Mesendoderm (in vitro differentiated cells): ENCODE measurements around the gene GPR160.

ENCODE experiments used
- DNase-seq: peaks from one replicate; pipeline ENCODE4 v3.0.0; 2013
- H2AK5ac ChIP-seq: 2 replicates; pipeline ENCODE4 v1.6.1; 2013; ENCODE audit warnings: low read length, inconsistent platforms
- H2BK120ac ChIP-seq: 2 replicates; pipeline ENCODE4 v1.6.1; 2013; ENCODE audit warnings: low read depth, mild to moderate bottlenecking, low read length, moderate library complexity, mixed read lengths
- H2BK15ac ChIP-seq: replicated peaks from 2 replicates; pipeline ENCODE4 v1.6.1; 2013; ENCODE audit warnings: low read depth, mild to moderate bottlenecking, moderate library complexity
- H2BK5ac ChIP-seq: 2 replicates; pipeline ENCODE4 v1.6.1; 2013; ENCODE audit warnings: low read length, inconsistent platforms
- H3K18ac ChIP-seq: 2 replicates; pipeline ENCODE4 v1.6.1; 2013; ENCODE audit warnings: mild to moderate bottlenecking, low read length, mixed read lengths
- H3K23ac ChIP-seq: one replicate; pipeline ENCODE4 v1.6.1; 2013; ENCODE audit warnings: low read length
- H3K27ac ChIP-seq: 2 replicates; pipeline ENCODE4 v1.5.1; 2013; ENCODE audit warnings: low read depth, mild to moderate bottlenecking, inconsistent platforms, low read length, moderate library complexity
- H3K27me3 ChIP-seq: 2 replicates; pipeline ENCODE4 v1.6.1; 2013; ENCODE audit warnings: low read length, control low read depth, mild to moderate bottlenecking, inconsistent platforms; ENCODE audit not compliant: insufficient read depth, poor library complexity
- H3K36me3 ChIP-seq: 2 replicates; pipeline ENCODE4 v1.6.1; 2013; ENCODE audit warnings: low read length, inconsistent platforms; ENCODE audit not compliant: control insufficient read depth, insufficient read depth
- H3K4ac ChIP-seq: one replicate; pipeline ENCODE4 v1.6.1; 2013; ENCODE audit warnings: low read depth, mild to moderate bottlenecking, low read length, moderate library complexity
- H3K4me1 ChIP-seq: 2 replicates; pipeline ENCODE4 v1.6.1; 2013; ENCODE audit warnings: low read depth, low read length, inconsistent platforms; ENCODE audit not compliant: control insufficient read depth
- H3K4me2 ChIP-seq: 2 replicates; pipeline ENCODE4 v1.6.1; 2013; ENCODE audit warnings: low read length
- H3K4me3 ChIP-seq: 2 replicates; pipeline ENCODE4 v1.5.1; 2013; ENCODE audit warnings: mild to moderate bottlenecking, low read length
- H3K56ac ChIP-seq: one replicate; pipeline ENCODE4 v1.6.1; 2013; ENCODE audit warnings: low read length
- H3K79me1 ChIP-seq: 2 replicates; pipeline ENCODE4 v1.6.1; 2013; ENCODE audit warnings: low read length, inconsistent platforms
- H3K79me2 ChIP-seq: 2 replicates; pipeline ENCODE4 v1.6.1; 2013; ENCODE audit warnings: mild to moderate bottlenecking, low read length; ENCODE audit not compliant: control insufficient read depth, insufficient read depth
- H3K9ac ChIP-seq: 2 replicates; pipeline ENCODE4 v1.6.1; 2013; ENCODE audit warnings: low read length, inconsistent platforms
- H4K5ac ChIP-seq: one replicate; pipeline ENCODE4 v1.6.1; 2013; ENCODE audit warnings: low read length
- H4K8ac ChIP-seq: one replicate; pipeline ENCODE4 v1.6.1; 2013; ENCODE audit warnings: low read depth, mild to moderate bottlenecking, control low read depth, low read length, moderate library complexity
- WGBS: extraction: QIAGEN DNeasy Blood & Tissue Kit; methylation state at CpG from one replicate; pipeline ENCODE4 v1.1.7; 2013; ENCODE audit warnings: low lambda C conversion rate, missing lambda C conversion rate; ENCODE audit not compliant: insufficient coverage; ENCODE audit errors: extremely low coverage; 5-methylcytosine and 5-hydroxymethylcytosine counted together

GPR160 gene

DNA sequence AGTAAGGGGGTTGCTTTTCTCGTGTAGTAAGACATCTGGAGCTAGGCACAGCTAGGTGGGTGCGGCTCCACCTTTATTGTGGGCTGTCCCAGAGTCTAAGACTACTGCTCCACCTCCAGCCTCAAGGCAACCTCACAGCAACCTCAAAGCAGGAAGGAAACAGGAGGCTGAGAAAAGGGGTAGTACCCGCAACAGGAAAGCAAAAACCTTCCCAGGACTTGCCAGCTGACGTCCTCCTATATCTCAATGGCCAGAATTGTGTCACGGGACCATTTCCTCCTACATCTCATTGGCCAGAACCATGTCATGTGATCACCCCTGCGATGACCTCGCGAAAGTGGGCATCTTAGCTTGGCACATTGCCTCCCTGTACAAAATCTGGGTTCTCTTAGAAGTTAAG is 4.3 kb upstream of the GPR160 start:
- Histone ChIP-seq H2BK15ac (no peak overlapping the region), H3K4me3 (no peak overlapping the region), H4K5ac (no peak overlapping the region), H3K36me3 (no peaks in the 10 kb centered on the region), H3K23ac (no peak overlapping the region), H2BK120ac (no peak overlapping the region), H3K4ac (no peak overlapping the region), H3K9ac (no peak overlapping the region), H2AK5ac (no peak overlapping the region), H3K56ac (no peak overlapping the region), H2BK5ac (no peak overlapping the region), H3K27me3 (no peaks in the 10 kb centered on the region), H3K4me1 (peaks cover 3% of the 10 kb centered on the region), H3K79me1 (no peaks in the 10 kb centered on the region), H3K27ac (no peak overlapping the region), H4K8ac (no peak overlapping the region), H3K18ac (no peak overlapping the region), H3K79me2 (no peaks in the 10 kb centered on the region), H3K4me2 (no peak overlapping the region)
- peak; percentile 52 for DNase-seq
- no CpG with 5 or more reads among the region's 8 CpGs for WGBS

DNA sequence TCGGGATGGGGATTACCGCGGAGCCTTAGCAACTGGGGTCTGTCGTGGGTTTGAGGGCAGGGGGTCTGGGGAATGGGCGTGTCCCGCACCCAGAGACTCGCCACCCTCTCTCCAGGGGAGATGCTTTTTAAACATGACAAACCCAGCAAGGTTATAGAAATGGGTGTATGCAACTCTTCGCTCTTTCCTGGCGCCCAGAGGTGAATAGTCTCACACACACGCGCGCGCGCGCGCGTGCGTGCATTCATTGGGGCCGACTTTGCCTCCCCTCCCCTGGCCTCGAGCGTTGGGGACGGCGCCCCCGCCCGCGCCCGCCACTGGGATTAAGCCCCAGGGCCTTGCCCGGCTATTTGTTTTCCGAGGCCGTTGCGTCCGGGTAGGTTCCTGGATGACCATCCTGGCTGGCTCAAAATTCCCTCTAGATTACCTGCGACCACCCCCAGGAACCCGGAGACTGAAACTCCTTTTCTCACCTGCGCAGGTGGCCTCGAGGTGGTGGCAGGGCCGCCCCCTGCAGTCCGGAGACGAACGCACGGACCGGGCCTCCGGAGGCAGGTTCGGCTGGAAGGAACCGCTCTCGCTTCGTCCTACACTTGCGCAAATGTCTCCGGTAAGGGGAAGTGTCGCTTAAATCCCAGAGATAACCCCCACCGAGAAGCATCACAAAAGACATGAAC is 777 bp downstream of the GPR160 start:
- Histone ChIP-seq H4K8ac (no peak overlapping the region), H2BK5ac (no peak overlapping the region), H3K36me3 (no peaks in the 10 kb centered on the region), H3K18ac (no peak overlapping the region), H4K5ac (no peak overlapping the region), H3K4me3 (peak overlapping the region; percentile 34), H2AK5ac (no peak overlapping the region), H3K27me3 (no peaks in the 10 kb centered on the region), H3K79me1 (no peaks in the 10 kb centered on the region), H3K23ac (no peak overlapping the region), H3K56ac (peak overlapping the region; percentile 64), H2BK120ac (no peak overlapping the region), H3K27ac (no peak overlapping the region), H2BK15ac (no peak overlapping the region), H3K79me2 (no peaks in the 10 kb centered on the region), H3K4me1 (no peaks in the 10 kb centered on the region), H3K4me2 (peak overlapping the region; percentile 90), H3K9ac (no peak overlapping the region), H3K4ac (no peak overlapping the region)
- DNase-seq = peak; percentile 61
- WGBS = no CpG with 5 or more reads among the region's 51 CpGs

DNA sequence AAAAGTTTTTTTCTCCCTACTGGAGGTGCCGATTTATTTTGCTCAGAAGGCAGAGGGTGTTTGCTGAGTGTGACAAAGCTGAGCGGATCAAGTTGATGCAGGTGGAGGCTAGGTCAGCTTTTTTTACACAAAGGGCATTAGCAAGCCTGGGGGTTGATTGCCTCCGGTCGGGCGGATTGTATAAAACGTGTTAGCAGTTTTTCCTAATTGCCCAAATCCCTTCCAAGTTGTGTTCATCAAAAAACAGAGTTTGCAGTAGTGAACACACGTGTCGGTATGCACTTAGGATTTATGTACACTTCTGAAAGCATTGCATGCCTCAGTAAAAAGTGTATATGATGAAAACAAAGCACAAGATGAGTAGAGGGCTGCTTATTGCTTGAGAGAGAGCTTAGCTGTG is 2.6 kb downstream of the GPR160 start:
- Histone ChIP-seq H4K8ac (no peak overlapping the region), H3K27ac (no peak overlapping the region), H3K4ac (no peak overlapping the region), H2AK5ac (no peak overlapping the region), H3K18ac (no peak overlapping the region), H3K36me3 (no peaks in the 10 kb centered on the region), H3K4me1 (no peaks in the 10 kb centered on the region), H3K9ac (no peak overlapping the region), H3K4me2 (no peak overlapping the region), H3K4me3 (no peak overlapping the region), H3K79me1 (no peaks in the 10 kb centered on the region), H2BK15ac (no peak overlapping the region), H3K56ac (no peak overlapping the region), H3K79me2 (no peaks in the 10 kb centered on the region), H2BK5ac (no peak overlapping the region), H4K5ac (no peak overlapping the region), H3K27me3 (no peaks in the 10 kb centered on the region), H3K23ac (no peak overlapping the region), H2BK120ac (no peak overlapping the region)
- no CpG with 5 or more reads among the region's 8 CpGs for WGBS
- no peak for DNase-seq

GRCh38 chr3:170043506-170043905 is 5.7 kb downstream of the GPR160 start:
- H2BK5ac ChIP-seq = no peak overlapping the region
- WGBS = no CpG with 5 or more reads among the region's 7 CpGs
- H3K23ac ChIP-seq = no peak overlapping the region
- no peak overlapping the region for H3K18ac ChIP-seq
- no peak overlapping the region for H4K8ac ChIP-seq
- H3K4ac ChIP-seq = no peak overlapping the region
- no peak overlapping the region for H2AK5ac ChIP-seq
- H3K79me2 ChIP-seq = no peaks in the 10 kb centered on the region
- no peak overlapping the region for H2BK15ac ChIP-seq
- H3K79me1 ChIP-seq = no peaks in the 10 kb centered on the region
- no peak overlapping the region for H3K4me3 ChIP-seq
- no peak overlapping the region for H3K4me2 ChIP-seq
- no peak overlapping the region for H2BK120ac ChIP-seq
- no peak overlapping the region for H4K5ac ChIP-seq
- no peaks in the 10 kb centered on the region for H3K4me1 ChIP-seq
- H3K36me3 ChIP-seq = no peaks in the 10 kb centered on the region
- H3K56ac ChIP-seq = no peak overlapping the region
- no peak overlapping the region for H3K9ac ChIP-seq
- no peak overlapping the region for H3K27ac ChIP-seq
- no peak for DNase-seq
- no peaks in the 10 kb centered on the region for H3K27me3 ChIP-seq

DNA sequence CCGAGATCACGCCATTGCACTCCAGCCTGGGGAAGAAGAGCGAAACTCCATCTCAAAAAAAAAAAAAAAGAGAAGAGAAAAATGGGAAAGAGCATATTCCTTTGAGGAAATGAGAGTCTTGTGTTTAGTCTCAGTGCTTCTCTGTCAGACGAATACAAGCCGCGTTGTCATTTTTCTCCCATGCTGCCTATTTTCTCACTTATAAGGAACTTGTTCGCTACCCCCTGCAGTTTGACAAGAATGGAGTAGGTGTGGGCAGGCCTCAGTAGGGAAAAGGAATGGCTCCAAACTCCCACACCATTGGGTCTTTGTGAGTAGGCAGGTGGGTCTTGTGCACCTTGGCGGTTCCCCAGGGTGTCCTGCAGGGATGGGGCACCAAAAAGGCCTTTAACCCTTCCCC is 6.5 kb downstream of the GPR160 start:
- H3K4me2 ChIP-seq = no peak overlapping the region
- H3K4me3 ChIP-seq = no peak overlapping the region
- no peaks in the 10 kb centered on the region for H3K36me3 ChIP-seq
- no peak overlapping the region for H4K5ac ChIP-seq
- no peak overlapping the region for H3K18ac ChIP-seq
- no peaks in the 10 kb centered on the region for H3K27me3 ChIP-seq
- no peak overlapping the region for H2BK120ac ChIP-seq
- no peak overlapping the region for H3K56ac ChIP-seq
- WGBS = no CpG with 5 or more reads among the region's 8 CpGs
- H3K9ac ChIP-seq = no peak overlapping the region
- no peak overlapping the region for H3K27ac ChIP-seq
- H2AK5ac ChIP-seq = no peak overlapping the region
- no peaks in the 10 kb centered on the region for H3K79me1 ChIP-seq
- no peaks in the 10 kb centered on the region for H3K4me1 ChIP-seq
- no peak overlapping the region for H3K23ac ChIP-seq
- no peak overlapping the region for H4K8ac ChIP-seq
- DNase-seq = no peak
- no peak overlapping the region for H3K4ac ChIP-seq
- no peak overlapping the region for H2BK5ac ChIP-seq
- no peak overlapping the region for H2BK15ac ChIP-seq
- no peaks in the 10 kb centered on the region for H3K79me2 ChIP-seq

DNA sequence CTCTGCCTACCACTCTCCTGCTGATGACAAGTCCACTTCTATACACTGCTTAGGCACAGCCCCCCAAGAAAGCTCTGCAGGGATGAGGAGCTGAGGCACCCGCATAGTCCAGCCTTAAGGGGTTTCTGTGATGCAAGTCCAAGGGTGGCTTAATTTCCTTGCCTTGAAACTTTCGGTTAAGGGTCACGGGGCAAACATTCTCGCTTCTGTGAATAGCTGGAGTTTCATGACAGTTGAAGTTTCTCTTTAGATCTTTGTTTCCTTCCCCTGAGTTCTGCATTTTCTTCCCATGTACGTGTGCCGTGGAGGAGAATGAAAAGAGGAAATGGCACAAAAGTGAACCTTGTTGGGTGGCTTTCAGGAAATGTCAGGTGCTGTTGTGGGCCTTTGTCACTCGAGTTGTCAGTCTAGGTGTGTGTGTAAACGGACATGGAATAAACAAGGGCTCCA is 7.0 kb downstream of the GPR160 start:
- Histone ChIP-seq H3K27me3 (no peaks in the 10 kb centered on the region), H3K4me3 (no peak overlapping the region), H3K36me3 (no peaks in the 10 kb centered on the region), H3K4ac (no peak overlapping the region), H2BK120ac (no peak overlapping the region), H3K4me1 (no peaks in the 10 kb centered on the region), H4K5ac (no peak overlapping the region), H3K56ac (no peak overlapping the region), H3K79me1 (no peaks in the 10 kb centered on the region), H3K27ac (no peak overlapping the region), H3K79me2 (no peaks in the 10 kb centered on the region), H3K4me2 (no peak overlapping the region), H2BK5ac (no peak overlapping the region), H4K8ac (no peak overlapping the region), H2AK5ac (no peak overlapping the region), H3K9ac (no peak overlapping the region), H2BK15ac (no peak overlapping the region), H3K18ac (no peak overlapping the region), H3K23ac (no peak overlapping the region)
- WGBS = no CpG with 5 or more reads among the region's 8 CpGs
- no peak for DNase-seq
